GM21360 (cell line): ENCODE measurements around the gene PCBP3.
"Not testable (repeated sequence)": the region's sequence is repeated elsewhere in the genome, so short reads cannot be mapped to it uniquely, and the experiment has no call there.

ENCODE experiments used
- ATAC-seq: cut with Tn5 transposase; IDR thresholded peaks from one replicate; pipeline ENCODE4 v1.9.1; 2021; ENCODE audit warnings: mild to moderate bottlenecking, moderate library complexity; ENCODE audit not compliant: unreplicated experiment

Gene PCBP3

DNA sequence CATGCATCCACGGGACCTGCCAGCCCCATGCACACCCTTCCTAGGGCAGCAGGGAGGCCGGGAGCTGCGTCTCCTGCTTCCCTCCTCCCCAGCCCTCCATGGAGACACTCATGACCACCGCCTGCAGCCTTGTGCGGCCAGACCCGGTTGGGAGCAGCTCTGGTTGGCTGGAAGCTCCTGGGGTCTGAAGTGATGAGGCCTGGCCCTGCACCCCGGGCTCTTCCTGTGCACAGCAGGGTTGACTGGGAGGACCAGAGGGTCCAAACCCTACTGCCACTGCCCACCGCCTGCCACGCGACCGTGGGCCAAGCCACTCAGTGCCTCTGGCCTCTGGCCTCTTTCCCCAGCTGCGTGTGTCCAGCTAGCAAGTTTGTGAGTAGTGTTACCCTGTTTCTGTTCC, 226.9 kb downstream of the PCBP3 start:
- ATAC-seq, result no peak

DNA sequence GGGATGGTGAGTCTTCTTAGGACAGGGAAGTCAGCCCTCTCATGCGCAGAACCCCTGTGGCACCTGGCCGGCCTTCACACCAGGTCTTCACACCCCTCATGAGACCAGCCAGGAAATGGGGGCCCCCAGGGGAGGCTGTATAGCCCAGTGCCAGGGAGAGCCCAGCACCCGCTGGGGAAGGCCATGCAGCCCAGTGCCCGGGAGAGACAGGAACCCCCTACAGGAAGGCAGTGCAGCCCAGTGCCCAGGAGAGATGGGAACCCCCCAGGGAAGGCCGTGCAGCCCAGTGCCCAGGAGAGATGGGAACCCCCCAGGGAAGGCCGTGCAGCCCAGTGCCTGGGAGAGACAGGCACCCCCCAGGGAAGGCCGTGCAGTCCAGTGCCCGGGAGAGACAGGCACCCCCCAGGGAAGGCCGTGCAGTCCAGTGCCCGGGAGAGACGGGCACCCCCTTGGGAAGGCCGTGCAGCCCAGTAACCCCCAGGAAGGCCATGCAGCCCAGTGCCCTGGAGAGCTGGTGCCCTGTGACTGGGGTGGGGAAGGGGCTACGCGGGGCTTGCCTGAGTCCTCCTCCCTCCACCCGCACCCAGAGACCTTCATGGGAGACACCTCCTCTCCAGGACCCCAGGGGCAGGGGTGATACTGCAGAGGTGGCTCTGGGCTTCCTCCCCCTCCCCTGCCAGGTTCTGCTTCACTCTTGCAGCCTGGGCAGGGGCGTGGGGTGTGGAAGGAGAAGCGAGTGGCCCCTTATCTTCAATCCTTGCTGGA, 227.5 kb downstream of the PCBP3 start:
- no peak for ATAC-seq

DNA sequence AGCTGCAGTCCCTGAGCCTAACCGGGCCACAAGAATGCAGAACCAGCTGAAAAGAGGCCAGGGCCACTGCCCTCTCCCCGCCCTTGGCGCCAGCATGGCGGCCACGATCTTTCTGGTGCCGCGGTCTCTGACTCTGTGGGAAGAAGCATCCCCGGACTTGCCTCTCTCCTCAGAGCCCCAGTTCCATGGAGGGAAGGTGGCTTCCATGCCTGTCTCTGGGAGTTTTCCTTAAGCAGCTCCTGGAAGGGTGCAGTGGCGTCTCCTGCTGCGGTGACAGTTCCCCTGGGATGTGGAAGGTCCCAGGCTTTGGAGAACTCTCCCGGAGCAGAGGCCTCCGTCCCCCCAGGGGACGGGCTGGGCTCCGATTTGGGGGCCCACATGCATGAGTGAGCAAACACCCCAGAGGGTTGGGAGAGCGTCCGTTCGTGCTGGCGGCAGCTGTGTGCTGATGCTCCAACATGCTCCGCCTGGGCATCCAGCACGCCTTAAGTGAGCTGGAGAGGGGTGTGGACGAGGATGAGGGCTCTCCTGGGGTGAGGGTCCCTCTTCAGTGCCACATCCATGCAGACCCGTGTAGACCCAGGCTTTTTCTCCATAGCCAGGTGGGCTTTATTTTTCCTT, 228.2 kb downstream of the PCBP3 start:
- no peak for ATAC-seq

DNA sequence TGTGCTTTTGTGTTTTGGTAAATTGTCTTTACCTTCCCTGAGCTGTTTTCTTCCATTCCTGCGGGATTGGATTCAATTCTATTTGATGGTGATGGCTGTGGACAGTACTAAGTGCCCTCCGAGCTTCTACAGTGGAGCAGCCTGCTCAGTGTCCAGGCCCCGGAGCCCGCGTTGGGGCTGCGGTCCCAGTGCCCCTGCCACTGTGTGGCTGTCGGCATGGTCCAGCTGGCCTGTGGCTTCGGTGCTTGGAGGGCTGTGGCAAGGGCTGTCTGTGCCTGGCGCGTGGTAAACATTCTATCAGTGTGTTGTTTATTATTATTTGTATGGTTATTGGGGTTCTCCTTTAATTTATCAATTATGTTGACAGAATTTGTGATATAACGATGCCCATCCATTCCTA, 228.9 kb downstream of the PCBP3 start:
- no peak for ATAC-seq

DNA sequence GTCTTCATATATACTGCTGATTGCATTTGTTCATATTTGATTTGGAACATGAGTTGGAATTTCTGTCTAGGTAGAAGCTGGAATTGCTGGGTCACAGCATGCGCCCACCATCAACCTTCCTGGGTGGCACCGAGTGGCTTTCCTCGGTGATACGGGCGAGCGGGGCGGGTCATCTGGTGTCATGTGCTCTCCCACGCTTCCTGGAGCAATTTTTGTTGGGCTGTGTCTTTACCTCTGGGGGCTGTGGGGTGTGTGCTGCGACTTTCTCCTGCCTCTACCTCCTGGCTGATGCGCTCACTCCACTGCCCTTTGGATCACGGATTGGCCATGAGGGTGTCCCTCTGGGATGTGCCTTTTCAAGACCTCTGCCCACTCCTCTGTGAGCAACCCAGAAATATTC, 229.4 kb downstream of the PCBP3 start:
- ATAC-seq, result no peak

DNA sequence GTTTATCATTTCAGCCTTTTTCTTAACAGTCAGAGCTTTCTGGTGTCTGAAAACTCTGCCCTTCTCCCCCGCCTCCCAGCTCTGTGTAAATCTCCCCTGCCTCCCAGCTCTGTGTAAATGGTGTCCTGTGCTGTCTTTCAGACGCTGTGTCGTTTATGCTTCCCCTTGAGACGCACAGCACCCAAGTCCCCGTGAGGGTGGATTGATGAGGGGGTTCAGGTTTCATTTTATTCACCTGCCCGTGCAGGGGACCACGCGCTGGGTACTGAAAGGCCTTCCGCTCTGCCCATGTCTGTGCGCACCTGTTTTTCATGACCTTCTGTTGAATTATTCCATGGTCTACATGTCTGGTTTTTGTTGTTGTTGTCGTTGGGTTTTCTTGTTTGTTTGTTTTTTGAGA, 229.9 kb downstream of the PCBP3 start:
- ATAC-seq, result no peak

DNA sequence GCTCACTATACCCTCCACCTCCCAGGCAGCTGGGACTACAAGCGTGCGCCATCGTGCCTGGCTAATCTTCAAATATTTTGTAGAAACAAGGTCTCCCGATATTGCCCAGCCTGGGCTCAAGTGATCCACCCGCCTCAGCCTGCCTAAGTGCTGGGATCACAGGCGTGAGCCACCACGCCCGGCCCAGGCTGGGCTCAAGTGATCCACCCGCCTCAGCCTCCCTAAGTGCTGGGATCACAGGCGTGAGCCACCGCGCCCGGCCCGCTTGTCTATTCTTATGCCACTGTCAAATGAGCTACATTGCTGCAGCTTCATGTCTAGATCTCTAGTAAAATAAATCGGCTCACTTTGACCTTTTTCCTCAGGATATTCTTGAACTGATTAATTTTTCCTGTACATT, 230.3 kb downstream of the PCBP3 start:
- ATAC-seq, result no peak

DNA sequence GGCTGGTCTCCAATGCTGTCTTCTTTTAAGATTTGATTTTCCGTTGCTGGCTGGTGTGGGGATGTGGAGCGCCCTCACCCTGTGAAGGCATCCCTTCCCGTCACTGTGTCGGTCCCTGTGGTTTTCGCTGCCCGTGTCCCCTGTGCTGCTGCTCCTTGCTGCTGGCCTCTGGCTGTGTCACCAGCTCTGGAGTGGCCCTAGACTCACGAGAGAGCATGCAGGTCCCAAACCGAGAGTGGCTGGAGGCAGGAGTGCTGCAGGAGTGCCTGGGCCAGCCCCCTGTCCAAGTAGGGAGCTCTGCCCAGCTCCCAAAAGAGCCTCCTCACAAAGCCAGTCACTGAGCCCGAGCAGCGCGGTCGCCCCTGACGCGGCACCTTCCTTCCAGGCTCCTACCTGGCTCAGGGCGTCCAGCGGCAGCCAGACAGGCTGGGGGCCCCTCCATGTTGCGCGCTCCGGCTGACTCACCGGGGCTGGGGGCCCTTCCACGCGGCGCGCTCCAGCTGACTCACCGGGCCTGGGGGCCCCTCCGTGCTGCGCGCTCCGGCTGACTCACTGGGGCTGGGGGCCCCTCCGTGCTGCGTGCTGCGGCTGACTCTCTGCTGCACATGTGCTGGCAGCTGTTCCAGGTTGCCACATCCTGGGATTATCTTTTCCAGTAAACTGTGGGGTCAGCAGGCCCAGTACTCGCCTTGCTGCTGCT, 231.3 kb downstream of the PCBP3 start:
- ATAC-seq, result no peak

DNA sequence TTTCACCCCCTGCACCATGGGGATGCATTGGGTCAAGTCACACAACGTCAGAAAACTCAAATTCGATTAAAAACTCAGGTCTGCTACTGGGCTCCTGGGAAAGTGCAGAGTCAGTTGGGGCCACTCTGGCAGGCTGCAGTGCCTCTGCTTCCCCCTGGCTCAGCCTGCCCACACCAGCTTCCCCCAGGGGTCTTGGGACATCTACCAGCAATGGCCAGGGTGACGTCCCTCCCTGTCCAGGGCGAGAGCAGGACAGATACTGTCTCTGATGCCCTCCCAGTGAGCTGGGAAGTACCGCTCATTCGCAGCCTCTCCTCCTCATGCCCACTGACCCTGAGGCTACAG, 231.9 kb downstream of the PCBP3 start:
- ATAC-seq, result no peak

DNA sequence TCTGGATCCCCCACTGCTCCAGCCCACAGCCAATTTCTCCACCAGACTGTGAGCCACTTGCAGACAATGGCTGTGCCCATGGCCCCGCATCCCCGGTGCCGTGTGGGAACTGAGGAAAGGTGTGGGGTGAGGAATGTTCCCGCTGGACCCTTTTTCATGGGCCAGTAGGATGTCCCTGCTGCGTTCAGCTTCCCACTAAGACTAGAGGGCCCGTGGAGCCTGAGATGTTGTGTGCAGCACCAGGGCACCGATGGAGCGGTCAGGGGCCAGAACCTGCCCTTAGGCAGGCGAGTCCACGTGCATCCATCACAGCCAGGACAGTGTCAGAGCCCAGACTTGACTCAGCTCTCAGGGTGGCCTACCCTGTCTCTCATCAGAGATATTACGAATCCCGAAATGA, 232.4 kb downstream of the PCBP3 start:
- ATAC-seq, result no peak

DNA sequence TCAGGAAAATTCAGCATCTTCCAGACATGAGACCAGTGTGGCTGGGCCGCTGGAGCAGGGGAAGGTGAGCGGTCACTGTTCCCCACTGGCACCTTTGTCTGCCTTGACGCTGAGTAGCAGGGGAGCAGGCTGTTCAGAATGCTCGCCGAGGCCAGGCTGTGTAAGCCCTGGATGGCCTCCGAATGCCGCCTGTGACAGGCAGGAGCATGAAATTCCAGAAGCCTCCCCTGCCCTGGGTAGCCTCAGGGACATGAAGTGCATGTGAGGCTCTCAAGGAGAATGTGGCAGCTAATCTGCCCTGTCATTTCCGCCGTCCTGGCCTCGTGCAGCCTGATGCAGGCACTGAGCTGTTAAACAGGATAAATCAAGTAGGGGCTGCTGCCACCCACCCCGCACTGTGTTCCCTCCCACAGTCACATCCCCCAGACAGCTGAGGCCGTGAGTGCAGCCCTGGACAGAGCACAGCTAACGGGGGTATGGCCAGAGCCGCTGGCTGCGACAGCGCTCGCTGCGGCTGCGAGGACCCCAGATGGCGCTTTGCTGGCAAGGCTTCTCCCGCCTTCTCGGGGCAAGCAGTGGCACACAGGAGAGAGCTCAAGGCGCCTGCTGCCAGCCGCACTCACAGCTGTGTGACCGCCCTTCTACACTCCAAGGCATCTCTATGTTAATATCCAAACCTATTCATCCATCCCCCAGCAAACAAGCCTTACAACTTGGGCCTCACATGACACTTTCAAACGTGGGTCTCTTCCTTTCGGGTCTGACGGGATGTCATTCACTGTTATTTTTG, 233.1 kb downstream of the PCBP3 start:
- no peak for ATAC-seq

DNA sequence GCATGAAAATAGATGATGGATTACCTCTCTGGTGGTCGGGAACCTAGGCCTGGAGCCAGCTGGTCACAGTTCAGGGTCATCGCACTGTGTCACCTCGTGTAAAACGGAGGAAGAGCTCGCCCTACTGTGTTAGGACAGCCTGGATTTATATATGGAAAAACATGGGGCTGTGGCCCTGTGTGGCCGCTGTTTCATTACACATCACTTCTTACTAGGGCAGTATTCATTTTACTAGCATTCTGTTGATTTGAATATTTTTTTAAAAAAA, 233.6 kb downstream of the PCBP3 start:
- ATAC-seq, result no peak

DNA sequence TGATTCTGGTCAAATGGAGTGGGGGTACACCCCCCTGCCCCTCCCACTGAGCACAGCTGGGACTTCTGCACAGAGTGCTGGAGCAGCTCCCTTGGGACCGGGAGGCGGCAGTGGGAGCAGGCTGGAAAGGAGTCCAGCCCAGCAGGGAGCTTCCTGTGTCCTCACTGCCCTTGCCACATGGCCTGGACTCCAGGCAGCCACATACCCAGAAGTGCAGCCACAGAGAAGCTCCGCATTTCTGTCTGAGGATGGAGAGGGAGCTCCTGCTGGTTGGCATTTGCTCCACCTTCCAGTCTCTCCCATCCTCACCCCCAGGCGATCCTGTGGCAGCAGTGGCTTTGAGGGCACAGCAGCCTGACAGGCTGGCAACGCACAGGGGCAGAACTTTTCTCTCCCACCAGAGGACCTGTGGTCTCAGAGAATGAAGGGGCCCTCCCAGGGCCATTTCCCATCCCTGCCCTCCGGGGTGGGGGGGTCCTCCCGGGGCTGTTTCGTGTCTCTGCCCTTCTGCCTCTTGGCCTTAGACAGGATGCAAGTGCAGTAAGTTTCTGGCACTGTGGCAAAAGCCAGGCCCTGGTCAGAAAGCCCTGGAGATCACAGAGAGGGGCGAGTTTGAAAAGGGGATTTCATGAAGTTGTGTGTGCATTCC, 234.4 kb downstream of the PCBP3 start:
- no peak for ATAC-seq

DNA sequence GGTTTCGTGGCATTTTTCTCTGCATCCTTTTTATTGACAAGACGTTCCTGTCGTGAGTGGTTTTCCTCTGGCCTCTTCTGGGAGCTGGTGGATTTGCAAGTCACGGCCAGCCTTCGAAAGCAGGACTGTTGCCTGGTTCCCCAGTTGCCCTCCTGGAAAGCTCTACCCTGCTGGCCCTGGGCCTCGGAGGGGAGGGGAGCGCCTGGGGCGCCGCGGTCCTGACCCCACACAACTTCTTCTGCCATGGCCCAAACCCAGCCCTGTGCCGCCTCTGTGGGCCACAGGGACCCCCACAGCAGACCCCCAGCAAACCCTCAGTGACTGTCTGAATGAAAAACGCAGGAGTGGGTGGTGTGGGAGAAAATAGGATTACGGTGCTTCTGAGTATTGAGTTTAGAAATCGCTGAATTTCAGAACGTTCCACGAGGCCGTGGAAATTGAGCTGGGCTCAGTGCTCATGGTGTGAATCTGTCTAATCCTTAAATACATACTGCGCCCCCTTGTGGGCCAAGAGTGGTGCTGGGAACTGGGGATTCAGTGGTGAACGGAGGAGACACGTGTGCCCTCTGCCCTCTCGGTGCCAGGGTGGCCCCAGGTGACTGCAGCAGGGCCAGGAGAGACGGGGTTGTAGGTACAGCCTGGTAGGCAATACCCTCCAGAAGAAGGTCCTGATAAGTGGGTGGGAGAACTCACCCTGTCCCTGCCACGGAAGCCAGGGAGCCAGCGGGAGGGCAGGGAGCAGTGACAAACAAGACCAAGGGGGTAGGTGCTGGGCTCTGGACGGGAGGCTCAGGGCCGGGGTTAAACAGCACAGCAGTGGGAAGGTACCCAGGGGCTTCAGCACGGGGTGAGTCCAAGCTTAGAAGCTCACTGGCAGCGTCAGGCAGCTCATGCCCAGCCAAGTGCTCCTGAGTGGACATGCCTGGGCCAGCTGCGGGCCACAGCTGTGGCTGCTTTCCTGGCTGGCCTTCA, 236.9 kb downstream of the PCBP3 start:
- no peak for ATAC-seq

DNA sequence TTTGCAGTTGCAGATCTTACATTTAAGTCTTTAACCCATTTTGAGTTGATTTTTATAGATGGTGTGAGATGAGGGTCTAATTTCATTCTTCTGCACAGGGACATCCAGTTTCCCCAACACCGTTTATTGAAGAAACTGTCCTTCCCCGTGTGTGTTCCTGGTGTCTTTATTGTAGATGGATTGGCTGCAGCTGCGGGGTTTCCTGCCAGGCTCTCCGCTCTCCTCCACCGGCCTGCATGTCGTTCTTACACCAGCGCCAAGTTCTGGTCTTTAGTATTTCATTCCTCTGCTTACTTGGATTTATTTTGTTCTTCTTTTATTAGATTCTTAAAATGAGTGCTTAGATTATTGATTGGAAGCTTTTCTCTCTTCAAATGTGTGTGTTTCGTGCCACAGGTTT, 239.1 kb downstream of the PCBP3 start:
- ATAC-seq, result no peak

DNA sequence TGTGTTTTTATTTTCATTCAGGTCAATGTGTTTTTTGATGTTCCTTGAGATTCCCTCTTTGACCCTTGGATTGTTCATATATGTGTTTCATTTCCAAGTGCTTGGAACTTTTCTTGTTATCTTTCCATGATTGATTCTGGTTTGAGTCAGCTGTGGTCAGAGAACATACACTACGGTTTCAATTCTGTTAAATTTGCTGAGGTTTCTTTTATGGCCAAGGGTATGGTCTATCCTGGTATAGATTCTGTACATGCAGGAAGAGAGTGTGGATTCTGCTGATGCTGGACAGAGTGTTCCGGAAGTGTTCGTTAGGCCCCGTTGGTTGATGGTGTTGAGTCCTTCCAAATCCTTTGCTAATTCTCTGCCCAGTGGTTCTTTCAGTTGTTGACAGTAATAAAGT, 239.6 kb downstream of the PCBP3 start:
- ATAC-seq, result no peak

DNA sequence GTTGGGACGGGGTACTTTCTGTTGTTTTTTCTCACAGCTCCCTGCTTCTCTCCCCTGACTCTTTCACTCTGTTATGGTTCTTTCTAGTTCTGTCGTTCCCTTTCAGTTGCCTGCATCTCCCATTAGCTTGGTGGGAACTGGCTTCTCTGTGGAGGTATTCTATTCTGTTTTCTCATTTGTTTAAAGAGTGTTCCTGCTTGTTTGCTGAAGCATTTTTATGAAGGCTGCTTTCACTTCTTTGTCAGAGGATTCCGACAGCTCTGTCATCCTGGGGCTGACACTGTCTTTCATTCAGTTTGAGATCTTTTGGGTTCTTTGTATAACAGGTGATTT, 242.0 kb downstream of the PCBP3 start:
- no peak for ATAC-seq

DNA sequence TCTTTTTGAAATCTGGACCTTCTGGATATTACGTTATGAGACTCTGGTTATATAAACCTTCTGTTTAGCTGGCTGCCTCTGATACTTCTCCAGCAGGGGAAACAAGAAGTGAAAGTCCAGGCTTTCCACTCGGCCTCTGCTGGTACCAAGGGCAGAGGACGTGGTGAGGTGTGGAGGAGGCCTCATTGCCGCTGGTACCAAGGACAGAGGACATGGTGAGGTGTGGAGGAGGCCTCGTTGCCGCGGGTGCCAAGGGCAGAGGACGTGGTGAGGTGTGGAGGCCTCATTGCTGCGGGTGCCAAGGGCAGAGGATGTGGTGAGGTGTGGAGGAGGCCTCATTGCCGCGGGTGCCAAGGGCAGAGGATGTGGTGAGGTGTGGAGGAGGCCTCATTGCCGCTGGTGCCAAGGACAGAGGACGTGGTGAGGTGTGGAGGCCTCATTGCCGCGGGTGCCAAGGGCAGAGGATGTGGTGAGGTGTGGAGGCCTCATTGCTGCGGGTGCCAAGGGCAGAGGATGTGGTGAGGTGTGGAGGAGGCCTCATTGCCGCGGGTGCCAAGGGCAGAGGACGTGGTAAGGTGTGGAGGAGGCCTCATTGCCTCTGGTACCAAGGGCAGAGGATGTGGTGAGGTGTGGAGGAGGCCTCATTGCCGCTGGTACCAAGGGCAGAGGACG, 242.5 kb downstream of the PCBP3 start:
- not testable (repeated sequence) for ATAC-seq

DNA sequence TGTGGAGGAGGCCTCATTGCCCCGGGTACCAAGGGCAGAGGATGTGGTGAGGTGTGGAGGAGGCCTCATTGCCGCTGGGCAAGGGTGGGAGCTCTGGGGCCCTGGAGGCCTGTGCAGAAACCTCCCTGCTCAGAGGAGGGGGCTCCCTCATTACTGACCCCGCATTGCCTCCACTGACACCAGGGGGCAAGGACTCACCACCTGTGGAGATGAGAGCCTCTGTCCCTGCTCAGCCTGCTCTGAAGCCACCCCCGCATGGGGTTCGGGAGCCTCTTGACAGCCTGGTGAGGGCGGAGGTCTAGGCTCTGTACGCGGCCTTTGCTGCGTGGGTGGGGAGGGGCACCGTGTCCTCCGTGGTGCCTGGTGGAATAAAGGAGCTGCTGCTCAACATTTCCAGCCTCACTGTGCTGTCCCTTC, 243.1 kb downstream of the PCBP3 start:
- ATAC-seq, result no peak

DNA sequence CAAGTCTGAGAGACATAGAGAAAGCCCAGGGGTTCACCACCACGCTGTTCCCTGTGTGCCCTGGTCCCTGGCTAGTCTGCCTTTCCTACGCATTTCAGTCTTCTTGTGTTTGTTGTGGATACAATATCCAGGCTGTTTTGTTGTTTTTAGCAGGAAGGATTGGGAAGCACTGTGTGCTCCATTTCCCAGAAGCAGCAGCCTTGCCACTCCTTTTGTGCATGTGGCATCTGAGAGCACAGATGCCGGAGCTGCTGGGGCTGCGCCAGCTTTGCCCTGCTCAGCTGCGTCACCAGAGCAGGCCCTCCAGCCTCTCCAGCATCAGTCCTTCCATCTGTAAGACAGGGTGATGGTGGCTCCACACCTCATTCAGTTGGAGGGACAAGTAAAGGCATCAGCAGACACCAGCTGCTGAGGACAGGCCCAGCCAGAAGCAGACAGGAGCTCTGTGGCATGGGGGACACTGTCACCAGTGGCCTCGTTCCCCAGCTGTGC, 243.6 kb downstream of the PCBP3 start:
- no peak for ATAC-seq
